HCT116 (cell line): ENCODE data around the gene B4GALNT4. TPM values are rescaled to one million over a fixed set of nuclear protein-coding genes. Genes with fewer than 3 reads are reported as not detected.

ENCODE experiments used
- ATAC-seq: fragments of 200-7000 bp; cut with Tn5 transposase; 2 replicates; pipeline ENCODE4 v1.9.1; 2020; ENCODE audit warnings: mild to moderate bottlenecking, moderate library complexity
- BruUV-seq: library from RNA; stranded (reverse); fragments of 400-500 nt; replicated peaks from 2 replicates; lab custom pipeline; 2021; lab: Mats Ljungman, UMichigan
- CTCF ChIA-PET: fragments of 300-600 bp; sonication (Branson Sonifier 250); formaldehyde crosslinking; loops from one replicate; lab custom pipeline; 2021; ENCODE audit warnings: antibody characterized with exemption; lab: Charles Lee
- POLR2A ChIA-PET: fragments of 300-600, 350-600 bp; sonication (Branson Sonifier 250); formaldehyde crosslinking; loops from one replicate; lab custom pipeline; 2021; ENCODE audit warnings: antibody characterized with exemption; lab: Charles Lee
- RAD21 ChIA-PET, 2 experiments: fragments of 300-600 bp; sonication (Branson Sonifier 250); formaldehyde crosslinking; loops; one replicate each; lab custom pipeline; 2023; ENCODE audit warnings: low total read pairs in 2 of 2; ENCODE audit not compliant: uncharacterized antibody in 2 of 2, unreplicated experiment in 2 of 2, low non-redundant PET in 1 of 2; lab: Charles Lee
- DNase-seq: peaks from one replicate; pipeline ENCODE4 v3.0.0-alpha.2; 2010; ENCODE audit warnings: low read depth, low spot score
- H2AFZ ChIP-seq: fragments of 200-600 bp; shearing (Covaris generic), sonication (generic); 2 replicates; pipeline ENCODE4 v1.6.1; 2017; ENCODE audit warnings: low read depth, mixed run types, mixed read lengths, antibody characterized with exemption, low read length; ENCODE audit not compliant: poor library complexity, severe bottlenecking
- H3K27ac ChIP-seq: 2 replicates; pipeline ENCODE4 v1.5.1; 2012; ENCODE audit warnings: low read depth, low read length
- H3K27me3 ChIP-seq: fragments of 200-600 bp; sonication (generic); 2 replicates; pipeline ENCODE4 v1.6.1; 2016; ENCODE audit warnings: mixed run types, low read length, mixed read lengths; ENCODE audit not compliant: insufficient read depth
- H3K36me3 ChIP-seq, 2 experiments: fragments of 200-500 bp in 1 of 2; fragments of 200-600 bp in 1 of 2; sonication (Bioruptor generic) in 1 of 2; sonication (generic) in 1 of 2; 2 replicates each; pipeline versions ENCODE4 v1.5.1 to v1.6.1; 2014 to 2016; ENCODE audit warnings: low read length in 2 of 2, inconsistent platforms in 1 of 2, mixed read lengths in 1 of 2, mixed run types in 1 of 2; ENCODE audit not compliant: insufficient read depth in 2 of 2, control insufficient read depth in 1 of 2
- H3K4me1 ChIP-seq, 2 experiments: fragments of 200-600 bp in 1 of 2; sonication (generic) in 1 of 2; 2 replicates each; pipeline versions ENCODE4 v1.5.1 to v1.6.1; 2012 to 2017; ENCODE audit warnings: low read length in 2 of 2, inconsistent platforms in 1 of 2, mild to moderate bottlenecking in 1 of 2, mixed read lengths in 1 of 2, mixed run types in 1 of 2, moderate library complexity in 1 of 2; ENCODE audit not compliant: insufficient read depth in 2 of 2, control insufficient read depth in 1 of 2
- H3K4me2 ChIP-seq: fragments of 200-600 bp; sonication (generic); 2 replicates; pipeline ENCODE4 v1.6.1; 2017; ENCODE audit warnings: mixed run types, low read length, mixed read lengths
- H3K4me3 ChIP-seq, 2 experiments: fragments of 200-600 bp in 1 of 2; sonication (generic) in 1 of 2; replicated peaks in 1 of 2; 2 replicates each; pipeline ENCODE4 v1.5.1; 2011 to 2016; ENCODE audit warnings: low read length in 2 of 2, control low read depth in 1 of 2, low read depth in 1 of 2, mild to moderate bottlenecking in 1 of 2, mixed read lengths in 1 of 2, mixed run types in 1 of 2
- H3K79me2 ChIP-seq: fragments of 200-600 bp; sonication (generic); 2 replicates; pipeline ENCODE4 v1.6.1; 2017; ENCODE audit warnings: mild to moderate bottlenecking, mixed run types, low read length, moderate library complexity, mixed read lengths; ENCODE audit not compliant: insufficient read depth
- H3K9ac ChIP-seq: fragments of 200-600 bp; sonication (generic); 2 replicates; pipeline ENCODE4 v1.6.1; 2016; ENCODE audit warnings: low read length, mixed read lengths
- H3K9me2 ChIP-seq: fragments of 200-600 bp; sonication (generic), shearing (Covaris generic); 2 replicates; pipeline ENCODE4 v1.6.1; 2017; ENCODE audit warnings: mixed run types, mild to moderate bottlenecking, moderate library complexity; ENCODE audit not compliant: insufficient read depth
- H3K9me3 ChIP-seq, 2 experiments: fragments of 200-500 bp in 1 of 2; fragments of 200-600 bp in 1 of 2; sonication (Bioruptor generic) in 1 of 2; sonication (generic) in 1 of 2; 2 replicates each; pipeline ENCODE4 v1.6.1; 2014 to 2017; ENCODE audit warnings: low read length in 2 of 2, mixed read lengths in 2 of 2, inconsistent platforms in 1 of 2, low read depth in 1 of 2, mild to moderate bottlenecking in 1 of 2, mixed run types in 1 of 2, moderate library complexity in 1 of 2; ENCODE audit not compliant: control insufficient read depth in 1 of 2, insufficient read depth in 1 of 2
- H4K20me1 ChIP-seq: fragments of 200-600 bp; sonication (generic), shearing (Covaris generic); 2 replicates; pipeline ENCODE4 v1.6.1; 2017; ENCODE audit warnings: mixed run types, mild to moderate bottlenecking, moderate library complexity; ENCODE audit not compliant: insufficient read depth
- CBX3 ChIP-seq: IDR thresholded peaks from 2 replicates; pipeline ENCODE4 v1.6.1; 2012; ENCODE audit warnings: low read depth
- CEBPB ChIP-seq: IDR thresholded peaks from 2 replicates; pipeline ENCODE4 v1.6.1; 2012; ENCODE audit warnings: low read depth
- EGR1 ChIP-seq: IDR thresholded peaks from 2 replicates; pipeline ENCODE4 v1.6.1; 2012; ENCODE audit warnings: low read depth
- ELF1 ChIP-seq: IDR thresholded peaks from 2 replicates; pipeline ENCODE4 v1.6.1; 2012; ENCODE audit warnings: low read depth, borderline replicate concordance
- EZH2 ChIP-seq: fragments of 200-600 bp; sonication (generic); IDR thresholded peaks from 2 replicates; pipeline ENCODE4 v1.6.1; 2017; ENCODE audit warnings: antibody characterized with exemption, mixed run types
- EZH2phosphoT487 ChIP-seq: fragments of 200-600 bp; IDR thresholded peaks from 2 replicates; pipeline ENCODE4 v1.6.1; 2018; ENCODE audit warnings: antibody characterized with exemption, borderline replicate concordance
- MAX ChIP-seq: IDR thresholded peaks from 2 replicates; pipeline ENCODE4 v1.6.1; 2012
- POLR2A ChIP-seq: IDR thresholded peaks from 2 replicates; pipeline ENCODE4 v1.7.0; 2011; ENCODE audit warnings: borderline replicate concordance; ENCODE audit not compliant: insufficient read depth, insufficient read length; ENCODE audit errors: extremely low read depth
- POLR2AphosphoS5 ChIP-seq: IDR thresholded peaks from 2 replicates; pipeline ENCODE4 v1.6.1; 2011; ENCODE audit warnings: mild to moderate bottlenecking, low read depth, low read length, moderate library complexity
- REST ChIP-seq: IDR thresholded peaks from 2 replicates; pipeline ENCODE4 v1.6.1; 2012; ENCODE audit warnings: low read depth
- SP1 ChIP-seq: IDR thresholded peaks from 2 replicates; pipeline ENCODE4 v1.6.1; 2012; ENCODE audit warnings: low read depth
- SRF ChIP-seq: IDR thresholded peaks from 2 replicates; pipeline ENCODE4 v1.6.1; 2012; ENCODE audit warnings: low read depth
- TCF7L2 ChIP-seq: IDR thresholded peaks from 2 replicates; pipeline ENCODE4 v1.7.0; 2011; ENCODE audit warnings: borderline replicate concordance, inconsistent platforms; ENCODE audit not compliant: insufficient read depth, insufficient read length; ENCODE audit errors: extremely low read depth
- YY1 ChIP-seq: IDR thresholded peaks from 2 replicates; pipeline ENCODE4 v1.6.1; 2011; ENCODE audit warnings: low read length, low read depth, moderate library complexity, mild to moderate bottlenecking; ENCODE audit not compliant: insufficient replicate concordance; ENCODE audit errors: extremely low read depth
- ZFX ChIP-seq: fragments of 450-650 bp; IDR thresholded peaks from 2 replicates; pipeline ENCODE4 v1.6.1; 2017
- ZNF274 ChIP-seq: fragments of 200-500 bp; sonication (Bioruptor generic); IDR thresholded peaks from 2 replicates; pipeline ENCODE4 v1.6.1; 2014; ENCODE audit warnings: mild to moderate bottlenecking, low read depth, low read length, inconsistent platforms
- intact Hi-C: fragments of 100-400 bp; cut with micrococcal nuclease; formaldehyde crosslinking; loops from 2 replicates; pipeline ENCODE4 v1.10.0; 2022
- total RNA-seq: library from RNA; stranded (reverse); gene quantifications from one replicate; pipeline ENCODE4 v1.2.1, GENCODE V29; 2021; ENCODE audit not compliant: unreplicated experiment

Gene B4GALNT4
- total RNA-seq, 1 experiment from 2014 or later = 54.3 TPM

DNA sequence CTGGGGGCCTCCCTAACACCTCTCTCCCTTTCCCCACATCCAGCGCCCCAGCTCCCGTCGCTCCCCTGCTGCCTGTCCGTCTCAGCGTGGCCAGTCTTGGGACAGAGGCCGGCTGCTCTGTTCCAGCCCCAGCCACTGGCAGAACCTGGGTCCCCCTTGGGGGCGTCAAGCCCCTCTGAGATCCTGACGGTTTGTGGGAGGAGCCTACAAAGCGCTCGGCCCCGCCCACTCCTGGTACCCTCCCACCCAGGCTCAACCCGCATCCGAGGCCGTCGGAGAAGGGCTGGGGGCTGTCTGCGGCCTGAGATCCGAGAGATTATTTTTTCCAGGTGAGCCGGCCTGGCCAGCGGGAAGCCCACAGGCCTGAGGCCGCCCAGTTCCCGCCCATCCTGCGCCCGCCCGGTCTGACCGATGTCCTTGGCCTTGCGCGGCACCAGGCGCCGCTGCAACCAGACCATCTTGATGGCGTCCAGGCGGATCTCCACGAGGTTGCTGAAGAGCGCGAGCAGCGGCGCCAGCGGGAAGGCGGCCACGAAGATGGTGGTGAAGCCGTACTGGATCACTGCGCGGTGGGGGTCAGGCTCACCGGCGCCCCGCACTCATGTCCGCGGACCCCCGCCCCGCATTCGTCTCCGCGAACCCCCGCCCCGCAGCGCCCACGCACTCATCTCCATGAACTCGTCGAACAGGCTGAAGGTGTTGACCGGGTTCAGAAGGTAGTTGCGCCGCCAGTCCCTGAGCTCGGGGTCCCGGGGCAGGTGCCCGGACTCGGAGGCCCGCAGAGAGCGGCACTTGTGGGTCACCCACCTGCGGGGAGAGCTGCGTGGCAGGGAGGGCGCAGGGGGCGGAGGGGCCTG, 51.0 kb downstream of the B4GALNT4 start:
- ChIA-PET POLR2A (no interaction called here), RAD21 (no interaction called here), CTCF (no interaction called here)
- no peaks in the 10 kb centered on the region for H4K20me1 ChIP-seq
- DNase-seq (no peak), ATAC-seq (no peak)
- no peak overlapping the region for H3K27ac ChIP-seq
- no peak overlapping the region for H3K4me2 ChIP-seq
- H3K4me1 ChIP-seq = peaks cover 17 to 22% of the 10 kb centered on the region in 2 experiments
- no peak for TF ChIP-seq SRF
- TF ChIP-seq POLR2AphosphoS5 = no peak
- TF ChIP-seq YY1 = no peak
- TF ChIP-seq ZNF274 = no peak
- no peak for TF ChIP-seq ELF1
- no peak overlapping the region for H3K4me3 ChIP-seq
- no peaks in the 10 kb centered on the region for H3K9me3 ChIP-seq
- H3K36me3 ChIP-seq = no peaks in the 10 kb centered on the region
- intact Hi-C loops = no loop called here
- no peak overlapping the region for H2AFZ ChIP-seq
- no TSS peak for BruUV-seq
- no peaks in the 10 kb centered on the region for H3K9me2 ChIP-seq
- no peak overlapping the region for H3K9ac ChIP-seq
- no peaks in the 10 kb centered on the region for H3K27me3 ChIP-seq
- no peaks in the 10 kb centered on the region; the same call in 1 of the 2 replicates for H3K79me2 ChIP-seq

GRCh38 chr11:420911-421321, 51.6 kb downstream of the B4GALNT4 start:
- DNase-seq (no peak), ATAC-seq (no peak)
- intact Hi-C loops = no loop called here
- H3K36me3 ChIP-seq = no peaks in the 10 kb centered on the region
- H3K9me3 ChIP-seq = no peaks in the 10 kb centered on the region
- RAD21 ChIA-PET = no interaction called here
- no peak overlapping the region for H3K9ac ChIP-seq
- H3K9me2 ChIP-seq = no peaks in the 10 kb centered on the region
- CTCF ChIA-PET = no interaction called here
- no peaks in the 10 kb centered on the region for H4K20me1 ChIP-seq
- H3K4me2 ChIP-seq = no peak overlapping the region
- H3K4me3 ChIP-seq = no peak overlapping the region
- no peak overlapping the region for H3K27ac ChIP-seq
- H2AFZ ChIP-seq = no peak overlapping the region
- POLR2A ChIA-PET = no interaction called here
- BruUV-seq = no TSS peak
- H3K4me1 ChIP-seq = peaks cover 11 to 15% of the 10 kb centered on the region in 2 experiments
- H3K79me2 ChIP-seq = no peaks in the 10 kb centered on the region; the same call in 1 of the 2 replicates
- TF ChIP-seq POLR2A = no peak
- TF ChIP-seq EGR1 = no peak
- no peak for TF ChIP-seq CEBPB
- no peak for TF ChIP-seq ZNF274
- TF ChIP-seq EZH2phosphoT487 = no peak
- no peak for TF ChIP-seq EZH2
- no peak for TF ChIP-seq MAX
- no peak for TF ChIP-seq POLR2AphosphoS5
- no peak for TF ChIP-seq CBX3
- TF ChIP-seq ZFX = no peak
- no peak for TF ChIP-seq REST
- TF ChIP-seq SP1 = no peak
- TF ChIP-seq TCF7L2 = no peak
- H3K27me3 ChIP-seq = no peaks in the 10 kb centered on the region
